Activated naive CD8-positive, alpha-beta T cell treated with anti-CD3 and anti-CD28 coated beads, Interleukin-2, amount 10 ng/mL, durations not matched to agents 7 days and 5 days (primary cell): ENCODE data around the gene ACTG2. TPM values are rescaled to one million over a fixed set of nuclear protein-coding genes. Genes with fewer than 3 reads are reported as not detected.

Experiments
- ATAC-seq: fragments of 150-1000 bp; cut with Tn5 transposase; one replicate; pipeline ENCODE4 v1.10.0; 2021; ENCODE audit warnings: low read depth, moderate library complexity
- POLR2A ChIA-PET: fragments of 350-600 bp; sonication (Branson Sonifier 250); formaldehyde crosslinking; loops from one replicate; lab custom pipeline; 2021; ENCODE audit warnings: antibody characterized with exemption; lab: Charles Lee
- DNase-seq: peaks from one replicate; pipeline ENCODE4 v3.0.0; 2021
- H3K27ac Mint-ChIP-seq: one replicate; pipeline ENCODE4 v1.8.0; 2022; ENCODE audit warnings: mild to moderate bottlenecking, mixed read lengths
- H3K27me3 Mint-ChIP-seq: one replicate; pipeline ENCODE4 v1.8.0; 2022; ENCODE audit warnings: mild to moderate bottlenecking, moderate library complexity, mixed read lengths
- H3K36me3 Mint-ChIP-seq: one replicate; pipeline ENCODE4 v1.8.0; 2021; ENCODE audit warnings: mild to moderate bottlenecking, mixed read lengths
- H3K4me1 Mint-ChIP-seq: one replicate; pipeline ENCODE4 v1.8.0; 2021; ENCODE audit warnings: mixed read lengths
- H3K4me3 Mint-ChIP-seq: one replicate; pipeline ENCODE4 v1.8.0; 2022; ENCODE audit warnings: mild to moderate bottlenecking, moderate library complexity, mixed read lengths
- H3K9me3 Mint-ChIP-seq: one replicate; pipeline ENCODE4 v1.8.0; 2021; ENCODE audit warnings: mixed read lengths
- total RNA-seq, 2 experiments: library from RNA; stranded (reverse); gene quantifications; one replicate each; pipeline ENCODE4 v1.2.3, GENCODE V29; 2021

Gene ACTG2
- total RNA-seq, 2 experiments from 2014 or later: 0.22 to 0.43 TPM

DNA sequence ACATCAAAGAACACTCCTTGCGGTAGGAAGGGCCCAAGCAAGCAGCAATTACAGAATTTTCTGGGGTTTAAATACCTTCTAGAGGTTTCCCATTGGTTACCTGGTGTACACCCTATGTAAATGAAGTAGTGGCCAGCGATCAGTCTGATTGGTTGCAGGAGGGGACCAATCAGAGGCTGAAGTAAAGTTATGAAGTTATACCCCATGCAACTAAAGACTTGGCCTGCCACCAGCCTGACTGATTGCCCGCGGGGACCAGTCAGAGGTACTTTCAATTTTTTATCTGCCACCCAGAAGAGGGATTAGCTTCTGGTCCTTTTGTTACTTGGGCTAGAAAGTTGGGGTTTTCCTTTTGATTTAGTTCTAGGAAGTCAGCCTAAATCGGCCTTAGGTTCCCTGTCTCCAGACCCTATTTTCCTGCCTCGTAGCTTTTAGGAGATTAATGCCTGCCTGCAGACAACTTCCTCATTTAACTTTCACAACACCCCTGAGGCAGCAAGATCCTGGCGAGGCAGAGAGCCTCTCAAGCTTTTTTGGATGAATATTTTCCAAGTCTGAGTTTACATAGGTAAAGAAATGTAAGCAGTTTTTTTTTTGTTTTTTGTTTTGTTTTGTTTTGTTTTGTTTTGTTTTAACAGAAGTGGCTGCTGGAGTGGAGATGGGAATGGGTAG is 32.4 kb downstream of the ACTG2 start:
- no peak for ATAC-seq
- Mint-ChIP-seq H3K36me3 (peaks cover 13% of the 10 kb centered on the region), H3K27ac (no peak overlapping the region), H3K9me3 (no peaks in the 10 kb centered on the region), H3K4me3 (no peak overlapping the region), H3K4me1 (peaks cover 43% of the 10 kb centered on the region), H3K27me3 (no peaks in the 10 kb centered on the region)
- DNase-seq: no peak
- POLR2A ChIA-PET: no interaction called here

DNA sequence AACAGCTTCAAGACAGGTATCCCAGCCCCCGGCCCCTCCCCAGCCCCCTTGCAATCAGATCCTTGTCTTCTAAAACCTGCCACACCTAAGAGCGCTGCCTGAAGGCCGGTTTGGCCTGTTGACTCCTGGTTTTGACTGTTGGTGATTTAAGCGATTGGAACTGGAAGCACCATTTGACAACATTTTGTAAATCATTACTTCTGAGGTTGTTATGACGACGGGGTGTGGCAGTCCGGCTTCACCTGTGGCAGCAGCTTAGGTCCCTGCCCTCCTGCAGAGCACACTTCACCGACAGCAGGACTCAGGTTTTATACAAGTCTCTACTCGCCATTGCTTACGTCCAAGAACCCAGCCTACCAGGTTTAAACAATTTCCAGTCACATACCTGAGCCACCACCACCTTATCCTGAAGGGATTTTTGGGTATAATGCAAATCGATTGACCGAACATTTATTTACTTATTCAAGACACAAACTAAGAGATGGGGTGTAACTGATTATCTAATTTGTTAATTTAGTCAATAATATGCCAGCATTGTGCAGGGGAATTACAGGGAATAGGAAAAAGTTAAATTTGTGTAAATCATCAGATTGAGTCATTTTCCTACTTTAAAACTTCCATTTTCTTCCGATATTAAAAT is 33.2 kb downstream of the ACTG2 start:
- DNase-seq (no peak), ATAC-seq (no peak)
- Mint-ChIP-seq H3K27ac (peak overlapping the region; percentile 80), H3K36me3 (peaks cover 15% of the 10 kb centered on the region), H3K27me3 (no peaks in the 10 kb centered on the region), H3K4me3 (peak overlapping the region; percentile 90), H3K9me3 (no peaks in the 10 kb centered on the region), H3K4me1 (peaks cover 45% of the 10 kb centered on the region)
- POLR2A ChIA-PET: interaction anchor here (1.2 kb wide), 1 partner anchor 194 kb away, joined by 8 read pairs; no protein-coding TSS in a partner anchor

DNA sequence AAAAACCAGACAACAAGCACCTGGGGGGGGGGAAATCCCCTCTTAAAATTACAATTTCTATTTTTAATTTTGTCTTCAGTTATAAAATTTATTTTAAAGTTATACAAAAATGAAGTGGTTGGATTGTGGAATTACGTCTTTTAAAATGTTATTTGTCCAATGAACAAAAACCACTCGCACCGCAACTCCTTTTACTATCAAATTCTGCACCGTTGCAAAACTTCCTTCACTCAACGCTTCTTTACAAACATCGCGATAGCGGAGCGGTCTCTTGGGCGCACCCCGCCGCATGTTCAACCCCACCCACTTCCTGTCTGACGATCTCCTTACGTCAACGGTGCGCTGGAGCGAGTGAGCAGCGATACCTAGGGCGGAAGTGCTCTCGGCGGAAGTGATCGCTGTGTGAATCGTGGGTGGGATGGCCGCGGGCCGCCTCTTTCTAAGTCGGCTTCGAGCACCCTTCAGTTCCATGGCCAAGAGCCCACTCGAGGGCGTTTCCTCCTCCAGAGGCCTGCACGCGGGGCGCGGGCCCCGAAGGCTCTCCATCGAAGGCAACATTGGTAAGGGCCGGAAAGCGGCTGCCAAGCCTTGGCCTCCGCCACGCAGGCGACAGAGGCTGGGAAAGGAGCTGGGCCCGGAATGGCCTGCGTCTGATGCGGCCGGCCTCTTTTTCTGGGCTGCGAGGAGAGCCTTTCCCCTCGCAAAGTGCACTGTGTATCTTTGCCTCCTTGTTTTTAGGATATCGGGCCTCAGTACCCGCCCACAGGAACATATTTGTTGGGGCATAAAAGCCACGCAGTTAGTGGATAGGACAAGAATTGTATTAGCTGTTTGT is 33.9 kb downstream of the ACTG2 start, which contains the start of gene DGUOK:
Gene DGUOK, plus strand, starts transcription at position 388 of the 835 bp plus-strand sequence. Its CDS starts 31 bp downstream, at position 419.
- Mint-ChIP-seq H3K27ac (peak within 1 kb of the TSS; percentile 97), H3K4me3 (peak within 1 kb of the TSS; percentile 90), H3K27me3 (no peaks in the 10 kb centered on the region), H3K36me3 (peaks cover 21% of the 10 kb centered on the region), H3K4me1 (peaks cover 52% of the 10 kb centered on the region), H3K9me3 (no peaks in the 10 kb centered on the region)
- peak; percentile 99 for ATAC-seq
- DNase-seq: peak; percentile 90
- POLR2A ChIA-PET: interaction anchor here (0.6 to 1.2 kb wide), 16 partner anchors 12 to 279 kb away, joined by 3 to 16 read pairs (median 6); partner anchors contain the start of genes MOB1A and STAMBP

DNA sequence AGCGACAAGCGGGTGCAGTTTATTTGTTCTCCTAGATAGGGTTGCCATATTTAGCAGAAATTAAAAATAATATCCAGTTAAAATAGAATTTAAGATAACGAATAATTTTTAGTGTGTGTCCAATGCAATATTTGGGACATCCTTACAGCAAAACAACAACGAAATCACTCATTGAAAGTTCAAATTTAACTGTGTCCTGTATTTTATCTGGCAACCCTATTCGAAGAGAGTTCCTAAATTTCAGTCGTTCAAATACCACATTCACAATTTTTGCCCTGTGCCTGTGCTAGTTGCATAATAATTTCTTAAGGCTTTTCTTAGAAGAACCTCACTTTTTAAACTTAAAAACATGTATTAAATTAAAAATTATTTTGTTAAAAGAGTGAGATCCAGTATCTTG is 34.5 kb downstream of the ACTG2 start:
- Mint-ChIP-seq H3K27ac (peak overlapping the region; percentile 97), H3K36me3 (peaks cover 23% of the 10 kb centered on the region), H3K27me3 (no peaks in the 10 kb centered on the region), H3K9me3 (no peaks in the 10 kb centered on the region), H3K4me1 (peaks cover 58% of the 10 kb centered on the region), H3K4me3 (peak overlapping the region; percentile 90)
- POLR2A ChIA-PET: interaction anchor here (0.6 to 1.2 kb wide), 16 partner anchors 11 to 279 kb away, joined by 3 to 16 read pairs (median 6); partner anchors contain the start of genes MOB1A and STAMBP
- no peak for DNase-seq
- no peak for ATAC-seq

DNA sequence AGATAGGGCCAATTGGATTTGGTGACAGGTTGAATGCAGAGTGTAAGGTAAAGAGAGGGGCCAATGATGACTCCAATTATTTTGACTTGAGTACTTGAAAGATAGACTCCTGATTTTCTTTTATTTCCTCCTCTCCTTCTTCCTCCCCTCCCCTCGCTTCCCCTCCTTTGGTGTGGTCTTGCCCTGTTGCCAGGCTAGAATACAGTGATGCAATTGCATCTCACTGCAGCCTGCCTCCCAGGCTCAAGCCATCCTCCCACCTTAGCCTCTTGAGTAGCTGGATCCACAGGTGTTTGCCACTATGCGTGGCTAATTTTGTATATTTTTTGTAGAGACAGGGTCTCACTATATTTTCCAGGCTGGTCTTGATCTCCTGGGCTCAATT is 36.1 kb downstream of the ACTG2 start:
- Mint-ChIP-seq H3K27me3 (no peaks in the 10 kb centered on the region), H3K4me3 (peak overlapping the region; percentile 74), H3K9me3 (no peaks in the 10 kb centered on the region), H3K4me1 (peaks cover 52% of the 10 kb centered on the region), H3K27ac (peak overlapping the region; percentile 79), H3K36me3 (peaks cover 30% of the 10 kb centered on the region)
- ATAC-seq (no peak), DNase-seq (no peak)
- POLR2A ChIA-PET: no interaction called here

DNA sequence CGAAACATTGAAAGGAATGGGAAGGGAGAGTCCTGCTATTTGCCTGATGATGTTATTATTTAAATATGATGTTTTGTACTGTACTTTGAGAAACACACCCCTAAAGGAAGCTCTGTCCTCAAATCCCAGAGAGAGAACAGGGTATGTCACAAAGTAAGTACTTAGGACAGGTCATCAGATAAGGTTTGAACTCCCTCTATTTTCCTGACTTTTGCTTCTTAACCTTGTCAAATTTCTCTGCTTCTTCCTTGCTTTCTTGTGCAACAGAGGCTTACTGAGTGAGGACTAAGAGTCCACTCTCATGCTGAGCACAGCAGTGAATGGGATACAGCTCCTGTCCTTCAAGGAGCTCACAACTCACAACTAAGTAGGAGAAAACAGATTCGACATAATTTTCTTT is 37.6 kb downstream of the ACTG2 start:
- H3K9me3 Mint-ChIP-seq: no peaks in the 10 kb centered on the region
- H3K4me3 Mint-ChIP-seq: no peak overlapping the region
- POLR2A ChIA-PET: no interaction called here
- H3K27ac Mint-ChIP-seq: no peak overlapping the region
- H3K4me1 Mint-ChIP-seq: peaks cover 52% of the 10 kb centered on the region
- DNase-seq (no peak), ATAC-seq (no peak)
- H3K36me3 Mint-ChIP-seq: peaks cover 32% of the 10 kb centered on the region
- H3K27me3 Mint-ChIP-seq: no peaks in the 10 kb centered on the region

DNA sequence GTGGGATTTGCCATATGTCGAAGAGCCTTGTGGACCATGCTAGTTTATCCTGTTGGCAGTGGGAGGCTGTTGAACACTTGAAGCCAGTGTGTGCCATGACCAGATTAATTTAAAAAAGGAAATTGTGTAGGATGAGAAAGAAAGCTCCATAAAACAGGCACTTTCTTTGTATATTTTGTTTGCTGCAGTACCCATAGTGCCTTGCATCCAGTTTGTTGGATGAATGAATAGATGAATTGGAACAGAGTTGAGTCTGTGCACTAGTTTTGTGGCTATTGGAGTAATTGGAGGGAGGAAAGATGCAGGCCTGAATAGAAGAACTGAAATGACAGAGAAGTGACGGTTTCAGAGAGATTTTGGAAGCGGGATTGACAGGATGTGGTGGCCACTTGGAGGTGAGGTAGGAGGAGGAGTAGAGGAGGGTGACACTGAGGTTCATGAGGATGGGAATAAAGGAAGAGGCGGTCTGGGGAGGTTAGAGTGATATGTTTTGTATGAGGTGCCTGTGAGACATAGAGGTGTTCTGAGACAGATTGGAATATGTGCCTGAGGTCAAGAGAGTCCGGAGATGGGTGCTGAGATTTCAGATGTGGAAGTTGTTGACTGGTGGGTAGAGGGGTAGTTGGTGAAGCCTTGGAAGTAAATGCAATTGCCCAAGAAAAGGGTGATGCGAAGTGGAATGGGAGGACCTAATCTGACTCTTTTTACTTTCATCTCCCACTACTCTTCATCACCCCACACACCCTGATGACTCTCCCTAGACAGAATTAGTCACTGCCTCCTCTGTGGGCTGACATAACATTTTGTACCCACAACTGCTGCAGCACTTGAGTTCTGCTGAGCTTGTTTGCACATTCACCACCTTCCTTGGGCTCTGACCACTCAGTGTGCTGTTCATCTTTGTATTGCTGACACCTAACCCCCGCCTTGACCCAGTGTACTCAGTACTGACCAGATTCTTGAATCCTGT is 39.0 kb downstream of the ACTG2 start:
- no peaks in the 10 kb centered on the region for H3K27me3 Mint-ChIP-seq
- POLR2A ChIA-PET: no interaction called here
- peak; percentile 53 for ATAC-seq
- DNase-seq: no peak
- H3K4me1 Mint-ChIP-seq: peaks cover 55% of the 10 kb centered on the region
- H3K4me3 Mint-ChIP-seq: peak overlapping the region; percentile 48
- peak overlapping the region; percentile 72 for H3K27ac Mint-ChIP-seq
- H3K36me3 Mint-ChIP-seq: peaks cover 34% of the 10 kb centered on the region
- no peaks in the 10 kb centered on the region for H3K9me3 Mint-ChIP-seq

DNA sequence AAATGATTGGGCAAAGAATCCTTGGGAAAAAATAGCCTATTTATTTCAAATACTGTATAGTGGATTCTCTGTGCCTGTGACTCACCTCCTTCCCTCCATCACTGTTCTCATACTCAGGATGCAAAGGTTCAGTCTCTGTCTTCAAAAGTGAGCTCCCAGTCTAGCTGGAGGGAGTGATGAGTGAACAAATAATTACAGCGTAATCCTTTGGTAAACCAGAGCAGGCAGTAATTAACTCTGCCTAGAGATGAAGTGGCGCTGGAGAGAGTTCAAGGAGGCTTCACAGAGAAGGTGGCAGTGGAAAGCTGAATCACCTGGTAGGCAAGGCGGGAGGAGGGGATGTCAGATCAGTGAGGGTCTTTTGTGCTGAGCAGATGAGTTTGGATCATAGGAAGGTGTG is 40.4 kb downstream of the ACTG2 start:
- Mint-ChIP-seq H3K9me3 (no peaks in the 10 kb centered on the region), H3K27ac (no peak overlapping the region), H3K36me3 (peaks cover 40% of the 10 kb centered on the region), H3K4me1 (peaks cover 62% of the 10 kb centered on the region), H3K4me3 (no peak overlapping the region), H3K27me3 (no peaks in the 10 kb centered on the region)
- ATAC-seq: no peak
- DNase-seq: no peak
- POLR2A ChIA-PET: no interaction called here

DNA sequence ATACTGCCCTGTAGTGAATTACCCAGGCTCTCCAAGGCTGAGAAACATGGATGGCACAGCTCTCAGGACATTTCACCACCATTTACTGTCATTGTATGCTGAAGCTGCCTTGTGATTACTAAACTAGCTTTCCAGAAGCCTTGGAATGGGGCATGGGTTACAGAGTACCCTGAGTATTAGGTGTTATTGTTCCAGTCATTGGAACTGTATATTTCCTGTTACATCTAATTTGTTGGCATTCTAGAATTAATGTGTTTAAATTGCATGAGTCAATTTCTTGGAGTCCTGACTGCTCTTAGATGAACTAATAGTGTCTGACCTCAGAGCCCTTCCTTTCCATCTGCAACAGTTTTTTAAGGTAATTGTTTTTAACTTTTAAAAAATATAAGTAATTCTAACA is 42.8 kb downstream of the ACTG2 start:
- ATAC-seq: no peak
- peaks cover 59% of the 10 kb centered on the region for H3K4me1 Mint-ChIP-seq
- no peak overlapping the region for H3K4me3 Mint-ChIP-seq
- peaks cover 34% of the 10 kb centered on the region for H3K36me3 Mint-ChIP-seq
- POLR2A ChIA-PET: interaction anchor here (1.0 kb wide), 1 partner anchor 7 kb away, joined by 3 read pairs; no protein-coding TSS in a partner anchor
- H3K9me3 Mint-ChIP-seq: no peaks in the 10 kb centered on the region
- DNase-seq: no peak
- no peak overlapping the region for H3K27ac Mint-ChIP-seq
- no peaks in the 10 kb centered on the region for H3K27me3 Mint-ChIP-seq

DNA sequence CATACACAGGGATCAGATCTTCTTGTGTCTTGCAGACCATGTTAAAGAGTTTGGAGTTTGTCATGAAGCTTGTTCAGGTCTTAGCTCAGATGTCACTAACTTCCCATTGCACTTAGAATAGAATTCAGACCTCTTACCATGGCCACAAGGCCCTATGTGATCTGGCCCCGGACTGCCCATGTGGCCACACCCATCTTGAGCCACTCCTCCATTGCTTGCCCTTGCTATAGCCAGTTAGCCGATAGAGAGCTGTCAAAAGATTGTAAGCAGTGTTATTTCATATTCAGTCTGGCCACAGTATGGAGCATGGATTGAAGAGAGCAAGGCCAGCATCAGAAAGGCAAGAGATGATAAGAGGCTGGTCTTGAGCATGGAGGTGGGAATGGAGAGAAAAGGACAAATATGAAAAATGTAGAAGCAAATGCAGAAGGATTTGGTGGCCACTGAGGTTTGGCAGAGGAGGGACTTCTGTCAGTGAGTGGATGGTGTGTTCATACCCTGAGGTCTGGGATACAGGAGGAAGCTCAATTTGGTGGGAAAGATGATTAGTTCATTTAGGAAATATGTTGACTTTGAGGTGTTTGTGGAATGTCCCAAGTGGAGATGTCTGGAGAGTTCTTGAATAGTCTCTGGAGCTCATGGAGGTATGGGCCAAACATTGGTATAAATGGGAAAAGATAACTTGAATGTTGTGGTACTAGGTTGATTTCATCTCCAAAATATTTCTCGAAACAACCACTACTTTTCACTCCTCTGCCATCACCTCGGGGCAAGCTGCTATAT is 44.5 kb downstream of the ACTG2 start:
- H3K4me1 Mint-ChIP-seq: peaks cover 51% of the 10 kb centered on the region
- DNase-seq (no peak), ATAC-seq (no peak)
- H3K9me3 Mint-ChIP-seq: no peaks in the 10 kb centered on the region
- H3K4me3 Mint-ChIP-seq: peak overlapping the region; percentile 8
- H3K27me3 Mint-ChIP-seq: no peaks in the 10 kb centered on the region
- H3K27ac Mint-ChIP-seq: peak overlapping the region; percentile 54
- H3K36me3 Mint-ChIP-seq: peaks cover 35% of the 10 kb centered on the region
- POLR2A ChIA-PET: interaction anchor here (0.6 to 2.8 kb wide), 3 partner anchors 10 to 109 kb away, joined by 3 to 10 read pairs (median 7); partner anchors contain the start of gene DGUOK

DNA sequence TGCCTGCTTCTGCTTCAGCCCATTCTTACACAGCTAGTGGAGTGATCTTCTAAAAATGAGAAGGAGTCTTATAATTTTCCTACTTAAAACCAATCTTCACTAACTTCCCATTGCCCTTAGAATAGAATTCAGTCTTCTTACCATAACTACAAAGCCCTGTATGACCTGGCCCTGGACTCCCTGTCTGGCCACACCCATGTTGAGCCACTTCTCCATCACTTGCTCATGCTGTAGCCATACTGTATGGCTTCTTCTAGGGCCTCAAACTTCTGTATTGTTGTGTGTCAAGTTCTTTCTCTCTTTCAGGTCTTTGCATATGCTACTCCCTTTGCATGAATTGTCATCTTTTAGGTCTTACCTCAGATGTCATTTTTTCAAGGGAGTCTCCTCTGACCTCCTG is 45.1 kb downstream of the ACTG2 start:
- DNase-seq: no peak
- Mint-ChIP-seq H3K36me3 (peaks cover 35% of the 10 kb centered on the region), H3K27me3 (no peaks in the 10 kb centered on the region), H3K9me3 (no peaks in the 10 kb centered on the region), H3K4me3 (no peak overlapping the region), H3K27ac (no peak overlapping the region), H3K4me1 (peaks cover 50% of the 10 kb centered on the region)
- no peak for ATAC-seq
- POLR2A ChIA-PET: interaction anchor here (1.9 to 2.8 kb wide), 2 partner anchors 11 to 33 kb away, joined by 7 to 10 read pairs; partner anchors contain the start of gene DGUOK
